ENCODE results near the gene CDH13.

- TF ChIP-seq POLR2AphosphoS5 (IDR thresholded peaks at IDR 0.05; ENCODE audit: low read length) (no peak), EP300 (IDR thresholded peaks at IDR 0.05; ENCODE audit: borderline replicate concordance in 1 of 2, control insufficient read depth in 1 of 2, low read depth in 2 of 2, low read length in 2 of 2) (no peak), MLLT1 (IDR thresholded peaks at IDR 0.05) (no peak), CTCF (IDR thresholded peaks at IDR 0.05 in 2 of 3, conservative IDR thresholded peaks at IDR 0.05 in 1 of 3; ENCODE audit: control insufficient read depth in 2 of 3, extremely low read depth in 1 of 3, insufficient read depth in 1 of 3, low read depth in 3 of 3, low read length in 3 of 3) (no peak), RCOR1 (conservative IDR thresholded peaks at IDR 0.05; ENCODE audit: low read depth, low read length) (no peak), REST (IDR thresholded peaks at IDR 0.05; ENCODE audit: low read depth, low read length) (no peak), FOS (IDR thresholded peaks at IDR 0.05; ENCODE audit: borderline replicate concordance, extremely low read depth, insufficient read length) (no peak), TAF1 (IDR thresholded peaks at IDR 0.05; ENCODE audit: borderline replicate concordance, low read depth, low read length) (no peak)
These were observed 1094.9 kb downstream of the CDH13 start for GRCh38 chr16:83721676-83722075.
